A549 (cell line): ENCODE results near the gene SLC2A4RG. TPM values are rescaled to one million over a fixed set of nuclear protein-coding genes. Genes with fewer than 3 reads are reported as not detected.
A peak's percentile ranks its signal among the peaks of the same experiment; 100 is the strongest.

ENCODE experiments used
- ATAC-seq, 2 experiments: fragments of 200-7000 bp in 1 of 2; fragments of >200 bp in 1 of 2; cut with Nextera tagmentation in 1 of 2; cut with Tn5 transposase in 1 of 2; 3 replicates each; pipeline versions ENCODE4 v1.8.0 to v1.9.1; 2018 to 2020; ENCODE audit warnings: mild to moderate bottlenecking in 1 of 2, moderate library complexity in 1 of 2
- CTCF ChIA-PET: fragments of 300-600 bp; sonication (Branson Sonifier 250); formaldehyde crosslinking; extraction: SDS; loops from one replicate; lab custom pipeline; 2021; ENCODE audit warnings: antibody characterized with exemption, inconsistent platforms; lab: Yijun Ruan, JAX
- POLR2A ChIA-PET: fragments of 350-600 bp; formaldehyde crosslinking; extraction: SDS; loops from one replicate; lab custom pipeline; 2021; ENCODE audit warnings: antibody characterized with exemption, inconsistent platforms; lab: Yijun Ruan, JAX
- DNase-seq, 2 experiments: peaks; one replicate each; pipeline versions ENCODE4 v3.0.0 to v3.0.0-alpha.2; 2011 to 2016; ENCODE audit warnings: low read depth in 1 of 2, low spot score in 1 of 2
- FAIRE-seq: peaks from 2 replicates; lab custom pipeline; 2011; peaks lifted over from hg19 to GRCh38; lab: Jason Lieb, UNC
- H3K27ac ChIP-seq, 2 experiments: fragments of >200 bp; sonication (Bioruptor Twin); formaldehyde crosslinking; 3 replicates each; pipeline ENCODE4 v1.5.1; 2016 to 2017
- H3K4me1 ChIP-seq: fragments of >200 bp; sonication (Bioruptor Twin); formaldehyde crosslinking; 3 replicates; pipeline ENCODE4 v1.6.1; 2016
- H3K4me2 ChIP-seq: fragments of >200 bp; sonication (Bioruptor Twin); formaldehyde crosslinking; 3 replicates; pipeline ENCODE4 v1.6.1; 2016
- H3K4me3 ChIP-seq: fragments of >200 bp; sonication (Bioruptor Twin); formaldehyde crosslinking; 3 replicates; pipeline ENCODE4 v1.5.1; 2016
- H3K9me3 ChIP-seq: fragments of >200 bp; sonication (Bioruptor Twin); formaldehyde crosslinking; 3 replicates; pipeline ENCODE4 v1.6.1; 2016
- CBX2 ChIP-seq: fragments of 200-600 bp; sonication (generic); IDR thresholded peaks from 2 replicates; pipeline ENCODE4 v1.6.1; 2016; ENCODE audit warnings: low read depth, mild to moderate bottlenecking, borderline replicate concordance
- CEBPB ChIP-seq, 2 experiments: fragments of >200 bp in 1 of 2; sonication (Bioruptor Twin) in 1 of 2; formaldehyde crosslinking in 1 of 2; IDR thresholded peaks; 2 replicates each; pipeline ENCODE4 v1.6.1; 2012 to 2016
- EP300 ChIP-seq, 2 experiments: fragments of >200 bp; sonication (Bioruptor Twin); formaldehyde crosslinking; IDR thresholded peaks; 2 replicates in 1 of 2; 3 replicates in 1 of 2; pipeline ENCODE4 v1.6.1; 2016 to 2017
- FOSL2 ChIP-seq, 2 experiments: fragments of 450-650 bp in 1 of 2; fragments of >200 bp in 1 of 2; sonication (Bioruptor Twin) in 1 of 2; formaldehyde crosslinking; IDR thresholded peaks; 2 replicates each; pipeline versions ENCODE4 v1.5.0 to v1.6.1; 2016 to 2020; ENCODE audit warnings: mild to moderate bottlenecking in 1 of 2, moderate library complexity in 1 of 2
- HOXB5 ChIP-seq: fragments of 250-450 bp; sonication (Bioruptor Pico); IDR thresholded peaks from 2 replicates; pipeline ENCODE4 v1.5.0; 2020; ENCODE audit warnings: mild to moderate bottlenecking, moderate library complexity
- KDM5A ChIP-seq: fragments of 200-600 bp; sonication (generic); IDR thresholded peaks from 2 replicates; pipeline ENCODE4 v1.6.1; 2016; ENCODE audit warnings: antibody characterized with exemption, mild to moderate bottlenecking
- MAFK ChIP-seq: fragments of 450-650 bp; IDR thresholded peaks from 2 replicates; pipeline ENCODE4 v1.6.1; 2014; ENCODE audit not compliant: partially characterized antibody
- NPAS2 ChIP-seq: fragments of 250-450 bp; sonication (Bioruptor Pico); IDR thresholded peaks from 2 replicates; pipeline ENCODE4 v1.8.0; 2022; ENCODE audit warnings: mild to moderate bottlenecking, moderate library complexity, borderline replicate concordance
- RAD21 ChIP-seq, 2 experiments: fragments of >200 bp in 1 of 2; sonication (Bioruptor Twin) in 1 of 2; formaldehyde crosslinking in 1 of 2; IDR thresholded peaks in 1 of 2; conservative IDR thresholded peaks in 1 of 2; 2 replicates in 1 of 2; 3 replicates in 1 of 2; pipeline ENCODE4 v1.6.1; 2012 to 2018; ENCODE audit warnings: inconsistent platforms in 1 of 2
- REST ChIP-seq: fragments of 200-600 bp; sonication (generic); IDR thresholded peaks from 2 replicates; pipeline ENCODE4 v1.6.1; 2016; ENCODE audit warnings: antibody characterized with exemption, mild to moderate bottlenecking, moderate library complexity
- SREBF2 ChIP-seq: fragments of 450-650 bp; IDR thresholded peaks from 2 replicates; pipeline ENCODE4 v1.6.1; 2014; ENCODE audit warnings: mild to moderate bottlenecking, moderate library complexity
- WGBS: methylation state at CpG from one replicate; pipeline ENCODE4 v1.1.6; 2017; ENCODE audit errors: missing lambda C conversion rate; 5-methylcytosine and 5-hydroxymethylcytosine counted together
- polyA plus RNA-seq, 4 experiments: library from polyadenylated mRNA; depleted of rRNA in 3 of 4; stranded (reverse); fragments of >200 nt; fragmentation: RNase III in 1 of 4; extraction: RNeasy Plus Mini Kit Qiagen cat#74134 plus additional on column Dnase treatment in 1 of 4; gene quantifications; 2 replicates in 3 of 4; 3 replicates in 1 of 4; pipeline ENCODE4 v1.2.3, GENCODE V29; 2011 to 2017
- TF ChIP-seq, protein P1 (sequence below): fragments of 250-450 bp; sonication (Bioruptor Pico); IDR thresholded peaks from 2 replicates; pipeline ENCODE4 v1.5.0; 2020; ENCODE audit warnings: low read depth, mild to moderate bottlenecking, moderate library complexity

SLC2A4RG gene
- polyA plus RNA-seq, 2 of the 4 experiments (the other 2 are of a cell fraction), result 28.1 to 64.6 TPM

- 91% methylated on average over 41 of the region's 52 CpGs for WGBS
- DNase-seq (no peak), FAIRE-seq (no peak), ATAC-seq (no peak)
- Histone ChIP-seq H3K4me1 (no peaks in the 10 kb centered on the region), H3K4me3 (no peak overlapping the region), H3K27ac (no peak overlapping the region), H3K9me3 (no peaks in the 10 kb centered on the region)
- ChIA-PET POLR2A (no interaction called here), CTCF (interaction anchor here (1.9 kb wide), 1 partner anchor 15 kb away, joined by 9 read pairs; no protein-coding TSS in a partner anchor)
- TF ChIP-seq CBX2, result no peak
- TF ChIP-seq, all 56 proteins: peak for 0
- H3K4me2 ChIP-seq, result no peak overlapping the region
These were observed 31.6 kb downstream of the SLC2A4RG start for GRCh38 chr20:63771046-63771707.

GRCh38 chr20:63772781-63773518 lies 33.4 kb downstream of the SLC2A4RG start:
- FAIRE-seq (no peak), ATAC-seq (no peak), DNase-seq (no peak)
- H3K4me1 ChIP-seq, result peaks cover 2% of the 10 kb centered on the region; the same call in 2 of the 3 replicates
- no peak overlapping the region for H3K27ac ChIP-seq
- ChIA-PET POLR2A (no interaction called here), CTCF (interaction anchor here (1.0 to 1.9 kb wide), 5 partner anchors 10 to 201 kb away, joined by 3 to 9 read pairs (median 3); no protein-coding TSS in a partner anchor)
- 0 out of 4 replicates have a peak, but pooled peaks of 1 of the 2 experiments have one; percentile 15 for TF ChIP-seq CEBPB (IDR thresholded peaks at IDR 0.05)
- no peak for TF ChIP-seq SREBF2
- no peak for TF ChIP-seq NPAS2
- no peak overlapping the region for H3K4me3 ChIP-seq
- no peak overlapping the region for H3K4me2 ChIP-seq
- 71% methylated on average over 17 of the region's 20 CpGs for WGBS
- H3K9me3 ChIP-seq, result no peaks in the 10 kb centered on the region

DNA sequence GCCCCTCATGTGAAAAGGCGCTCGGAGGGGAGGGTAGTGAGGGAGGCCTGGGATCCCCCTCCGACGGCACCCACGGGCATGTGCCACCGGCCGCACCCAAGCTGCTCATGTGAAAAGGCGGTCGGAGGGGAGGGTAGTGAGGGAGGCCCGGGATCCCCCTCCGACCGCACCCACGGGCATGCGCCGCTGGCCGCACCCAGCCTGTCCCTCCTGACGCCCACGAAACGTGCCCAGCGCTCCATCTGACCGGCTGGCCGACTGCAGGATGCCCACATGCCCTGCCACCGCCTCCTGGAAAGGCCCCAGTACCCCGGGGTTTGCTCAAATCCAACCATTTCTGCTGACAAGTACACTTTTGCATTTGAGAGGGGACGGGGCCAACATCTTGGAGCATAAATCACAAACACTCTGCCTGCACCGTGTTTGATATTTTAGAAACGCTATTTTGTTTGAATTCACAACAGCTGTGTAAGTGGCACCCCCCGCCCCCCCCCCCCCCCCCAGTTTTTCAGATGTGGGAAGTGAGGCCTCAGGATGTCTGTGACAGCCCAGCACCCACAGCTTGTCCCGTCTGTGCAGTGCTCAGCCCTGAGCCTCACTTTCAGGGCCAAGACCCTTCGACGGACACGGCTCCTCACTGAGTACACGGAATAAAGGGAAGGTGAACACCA lies 34.1 kb downstream of the SLC2A4RG start:
- no peak for ATAC-seq
- TF ChIP-seq FOSL2 (IDR thresholded peaks at IDR 0.05), result no peak
- no peak for TF ChIP-seq FOSL2 (CRISPR knock-in tag; IDR thresholded peaks at IDR 0.05)
- TF ChIP-seq RAD21 (conservative IDR thresholded peaks at IDR 0.05 in 1 of 2, IDR thresholded peaks at IDR 0.05 in 1 of 2), result no peak
- no peak for TF ChIP-seq KDM5A
- no peak for TF ChIP-seq HOXB5 (CRISPR knock-in tag)
- TF ChIP-seq, protein P1, sequence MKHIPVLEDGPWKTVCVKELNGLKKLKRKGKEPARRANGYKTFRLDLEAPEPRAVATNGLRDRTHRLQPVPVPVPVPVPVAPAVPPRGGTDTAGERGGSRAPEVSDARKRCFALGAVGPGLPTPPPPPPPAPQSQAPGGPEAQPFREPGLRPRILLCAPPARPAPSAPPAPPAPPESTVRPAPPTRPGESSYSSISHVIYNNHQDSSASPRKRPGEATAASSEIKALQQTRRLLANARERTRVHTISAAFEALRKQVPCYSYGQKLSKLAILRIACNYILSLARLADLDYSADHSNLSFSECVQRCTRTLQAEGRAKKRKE (CRISPR knock-in tag), result no peak
- no peak for TF ChIP-seq REST
- TF ChIP-seq MAFK, result peak; percentile 77
- TF ChIP-seq EP300 (IDR thresholded peaks at IDR 0.05), result no peak
- DNase-seq, result no peak
- Histone ChIP-seq H3K9me3 (no peaks in the 10 kb centered on the region), H3K4me1 (peaks cover 10% of the 10 kb centered on the region), H3K4me2 (no peak overlapping the region), H3K27ac (no peak overlapping the region), H3K4me3 (no peak overlapping the region)
- WGBS, result 86% methylated on average over 30 of the region's 33 CpGs
- no peak for FAIRE-seq
- ChIA-PET CTCF (interaction anchor here (1.1 to 2.9 kb wide), 4 partner anchors 10 to 23 kb away, joined by 3 to 43 read pairs (median 3); no protein-coding TSS in a partner anchor), POLR2A (no interaction called here)
